ENCODE results near the gene BBIP1.
A peak's percentile ranks its signal among the peaks of the same experiment; 100 is the strongest.
"Not testable (repeated sequence)": the region's sequence is repeated elsewhere in the genome, so short reads cannot be mapped to it uniquely, and the experiment has no call there.

Gene BBIP1

DNA sequence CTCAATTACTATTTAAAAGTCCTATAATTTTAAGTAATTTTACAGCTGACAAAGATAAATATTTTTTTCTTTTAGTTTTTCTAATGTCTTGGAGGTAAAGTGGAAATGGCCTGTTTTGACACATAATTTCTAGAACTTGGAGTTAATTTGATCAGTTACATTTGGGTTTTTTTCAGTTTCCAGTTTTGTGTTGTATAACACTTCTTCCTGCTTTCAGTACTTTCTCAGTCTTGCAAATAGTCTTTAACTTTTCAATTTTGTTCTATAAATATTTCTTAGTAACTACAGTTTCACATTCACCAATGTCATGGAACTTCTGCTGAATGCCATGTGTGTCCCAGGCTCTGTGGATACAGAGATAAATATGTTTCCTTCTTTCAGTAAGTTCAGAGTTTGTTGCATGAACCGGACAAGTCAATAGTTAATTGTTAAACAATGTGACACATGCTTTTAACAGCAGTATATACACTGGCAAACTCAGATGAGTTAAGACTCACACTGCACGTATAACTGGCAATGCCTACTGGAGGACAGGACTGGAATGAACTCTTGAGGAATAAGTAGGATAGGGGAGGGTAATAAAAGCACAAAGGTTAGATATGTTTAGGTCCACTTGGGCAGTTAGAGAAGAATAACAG, 5.0 kb upstream of the BBIP1 start:
- Histone ChIP-seq H3K4me1 (ENCODE audit: control insufficient read depth, insufficient read depth, low read length) (no peaks in the 10 kb centered on the region), H3K9ac (ENCODE audit: low read length in 2 of 2) (no peak overlapping the region), H3K36me3 (ENCODE audit: control insufficient read depth in 2 of 2, insufficient read depth in 2 of 2, low read length in 2 of 2) (no peaks in the 10 kb centered on the region), H3K9me3 (ENCODE audit: control insufficient read depth in 2 of 2, low read length in 2 of 2) (no peaks in the 10 kb centered on the region), H3K27ac (ENCODE audit: low read length) (no peak overlapping the region), H3K27me3 (ENCODE audit: control insufficient read depth in 1 of 2, insufficient read depth in 2 of 2, low read length in 2 of 2) (no peaks in the 10 kb centered on the region), H3K4me3 (ENCODE audit: low read length in 2 of 2) (no peak overlapping the region)

DNA sequence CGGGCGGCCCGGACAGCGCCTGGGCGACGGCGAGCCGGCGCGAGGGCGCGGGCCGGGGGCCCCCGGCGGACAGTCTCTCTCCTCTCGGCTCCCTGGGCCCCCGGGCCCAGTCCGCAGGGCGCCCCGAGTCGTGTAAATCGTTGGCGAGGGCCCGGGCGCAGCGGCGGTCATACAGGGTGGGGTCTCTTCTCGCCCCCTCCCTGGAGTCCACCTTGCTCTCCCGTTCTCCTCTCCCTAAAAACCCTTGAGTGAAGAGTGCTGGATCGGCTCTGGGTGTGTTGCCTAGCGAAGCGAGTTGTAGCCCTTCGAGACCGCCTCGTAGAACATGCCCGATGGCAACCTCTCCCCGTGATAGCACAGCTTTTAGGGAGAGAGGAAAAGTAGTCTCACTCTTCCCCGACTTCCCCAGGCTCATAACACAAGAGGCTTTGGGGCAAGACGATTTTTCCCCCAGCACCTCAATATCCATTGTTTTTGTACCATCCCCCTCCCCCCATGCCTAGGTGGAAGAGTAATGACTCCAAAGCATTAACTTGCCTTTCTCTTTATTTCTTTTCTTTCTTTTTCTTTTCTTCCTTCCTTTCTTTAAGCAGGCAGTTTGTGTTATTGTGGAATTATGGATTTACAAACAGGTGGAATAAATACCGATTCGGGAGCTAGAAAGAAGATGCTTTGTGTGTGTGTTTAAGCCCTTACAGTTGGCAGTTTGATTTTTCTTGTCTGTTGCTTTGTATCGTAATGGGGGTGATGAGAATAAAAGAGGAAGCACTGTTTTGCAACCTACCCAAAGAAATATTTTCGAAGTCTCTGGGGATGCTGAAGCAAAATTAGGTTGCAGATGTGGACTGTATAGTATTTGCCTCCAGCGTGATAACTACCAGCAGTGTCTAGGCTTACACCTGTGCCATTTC, 1.2 kb upstream of the BBIP1 start:
- Histone ChIP-seq H3K27ac (ENCODE audit: low read length) (peak overlapping the region; percentile 73), H3K9me3 (ENCODE audit: control insufficient read depth in 2 of 2, low read length in 2 of 2) (no peaks in the 10 kb centered on the region), H3K4me3 (ENCODE audit: low read length in 2 of 2) (peak overlapping the region; percentile 62 to 79), H3K36me3 (ENCODE audit: control insufficient read depth in 2 of 2, insufficient read depth in 2 of 2, low read length in 2 of 2) (no peaks in the 10 kb centered on the region), H3K4me1 (ENCODE audit: control insufficient read depth, insufficient read depth, low read length) (no peaks in the 10 kb centered on the region), H3K9ac (ENCODE audit: low read length in 2 of 2) (peak overlapping the region; percentile 54 to 86), H3K27me3 (ENCODE audit: control insufficient read depth in 1 of 2, insufficient read depth in 2 of 2, low read length in 2 of 2) (no peaks in the 10 kb centered on the region)

DNA sequence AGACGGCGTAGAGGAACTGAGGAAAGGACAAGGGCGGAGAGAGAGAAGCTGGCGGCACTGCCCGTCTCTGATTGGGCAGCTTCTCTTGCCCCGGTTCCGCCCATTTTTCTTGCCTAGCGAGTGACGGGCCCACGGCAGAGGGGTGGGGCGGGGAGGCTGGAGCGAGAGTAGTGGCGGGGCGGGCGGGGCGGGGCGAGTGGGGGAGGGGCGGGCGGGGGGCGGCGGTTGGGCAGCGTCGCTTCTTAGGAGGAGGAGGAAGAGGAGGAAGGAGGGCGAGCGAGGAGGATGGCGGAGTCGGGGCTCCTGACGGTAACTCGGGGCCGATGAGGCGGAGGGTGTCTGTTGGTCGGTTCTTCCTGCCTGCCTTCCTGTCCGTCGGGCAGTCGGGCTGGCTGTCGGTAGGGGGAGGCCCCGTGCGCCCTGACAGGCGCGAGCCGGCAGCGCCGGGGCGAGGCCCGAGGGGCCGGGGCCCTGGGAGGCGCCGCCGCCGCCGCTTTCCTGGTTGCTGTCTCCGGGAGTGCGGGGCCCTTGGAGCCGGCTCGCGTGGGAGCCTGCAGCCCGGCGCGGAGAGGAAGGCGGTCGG, 460 bp upstream of the BBIP1 start, which contains the start of gene SHOC2:
SHOC2 (plus strand) TSS at position 256 of the 583 bp plus-strand sequence. CDS start 44,755 bp downstream, outside the sequence.
- H3K9me3 ChIP-seq (ENCODE audit: control insufficient read depth in 2 of 2, low read length in 2 of 2): no peaks in the 10 kb centered on the region
- no peaks in the 10 kb centered on the region for H3K36me3 ChIP-seq (ENCODE audit: control insufficient read depth in 2 of 2, insufficient read depth in 2 of 2, low read length in 2 of 2)
- H3K27me3 ChIP-seq (ENCODE audit: control insufficient read depth in 1 of 2, insufficient read depth in 2 of 2, low read length in 2 of 2): no peaks in the 10 kb centered on the region
- no peaks in the 10 kb centered on the region for H3K4me1 ChIP-seq (ENCODE audit: control insufficient read depth, insufficient read depth, low read length)
- H3K27ac ChIP-seq (ENCODE audit: low read length): peak within 1 kb of the TSS; percentile 98
- H3K9ac ChIP-seq (ENCODE audit: low read length in 2 of 2): peak within 1 kb of the TSS; percentile 90 to 98
- peak within 1 kb of the TSS; percentile 83 to 93 for H3K4me3 ChIP-seq (ENCODE audit: low read length in 2 of 2)

DNA sequence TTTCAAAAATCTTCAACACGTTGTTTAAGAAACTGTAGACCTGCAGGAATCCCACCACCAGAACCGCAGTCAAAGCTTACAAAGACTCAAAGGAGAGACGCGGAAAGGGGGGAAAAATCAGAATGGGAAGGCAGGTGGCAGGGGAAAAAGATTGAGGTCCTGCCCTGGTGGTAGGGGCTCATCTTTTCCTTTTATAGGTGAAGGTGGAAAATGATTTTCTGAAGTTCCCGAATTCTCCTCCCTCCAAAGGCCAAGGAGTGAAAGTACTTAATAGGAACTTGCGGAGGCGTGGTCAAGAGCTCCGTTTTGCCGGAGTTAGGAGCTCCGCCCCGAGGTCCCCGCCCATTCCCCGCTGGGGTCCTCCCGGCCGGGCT, 724 bp downstream of the BBIP1 start:
- Histone ChIP-seq H3K4me1 (ENCODE audit: control insufficient read depth, insufficient read depth, low read length) (no peaks in the 10 kb centered on the region), H3K9me3 (ENCODE audit: control insufficient read depth in 2 of 2, low read length in 2 of 2) (no peaks in the 10 kb centered on the region), H3K4me3 (ENCODE audit: low read length in 2 of 2) (peak overlapping the region; percentile 83 to 93), H3K9ac (ENCODE audit: low read length in 2 of 2) (peak overlapping the region; percentile 90 to 98), H3K27me3 (ENCODE audit: control insufficient read depth in 1 of 2, insufficient read depth in 2 of 2, low read length in 2 of 2) (no peaks in the 10 kb centered on the region), H3K36me3 (ENCODE audit: control insufficient read depth in 2 of 2, insufficient read depth in 2 of 2, low read length in 2 of 2) (no peaks in the 10 kb centered on the region), H3K27ac (ENCODE audit: low read length) (peak overlapping the region; percentile 98)

DNA sequence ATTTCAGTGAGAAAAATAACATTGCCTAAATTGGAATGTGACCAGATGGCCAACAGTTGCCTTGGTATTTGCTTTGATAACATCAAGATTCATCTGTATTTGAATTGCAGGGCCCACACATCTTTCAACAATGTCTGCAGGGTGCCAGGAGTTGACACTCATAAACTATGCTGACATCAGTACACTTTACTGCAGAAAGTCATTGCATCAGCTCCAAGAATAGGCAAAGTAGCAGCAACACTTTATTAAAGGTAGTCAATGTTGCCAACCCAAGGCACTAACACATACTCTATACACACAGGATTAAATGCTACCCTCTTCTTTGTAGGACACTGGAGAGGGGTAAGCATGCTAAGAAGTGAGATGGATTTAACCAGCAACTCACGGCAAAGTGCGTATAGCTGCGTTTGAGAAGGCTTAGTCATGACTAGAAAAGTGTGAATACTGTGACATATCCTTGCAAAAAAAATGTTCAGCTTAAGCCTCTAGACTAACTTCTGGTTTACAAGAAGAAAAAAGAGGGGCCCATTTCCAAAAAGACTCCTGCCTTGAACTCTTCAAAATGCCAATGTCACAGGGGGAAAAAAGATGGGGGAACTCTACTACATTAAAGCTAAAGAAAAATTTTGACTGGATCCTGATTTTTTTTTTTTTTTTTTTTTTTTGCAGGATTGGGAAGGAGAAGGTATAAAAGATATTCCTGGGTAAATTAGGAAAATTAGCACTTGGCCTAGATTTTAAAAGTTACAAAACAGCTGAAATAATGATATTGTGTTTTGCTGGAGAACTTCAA, 2.2 kb downstream of the BBIP1 start:
- no peaks in the 10 kb centered on the region for H3K36me3 ChIP-seq (ENCODE audit: control insufficient read depth in 2 of 2, insufficient read depth in 2 of 2, low read length in 2 of 2)

DNA sequence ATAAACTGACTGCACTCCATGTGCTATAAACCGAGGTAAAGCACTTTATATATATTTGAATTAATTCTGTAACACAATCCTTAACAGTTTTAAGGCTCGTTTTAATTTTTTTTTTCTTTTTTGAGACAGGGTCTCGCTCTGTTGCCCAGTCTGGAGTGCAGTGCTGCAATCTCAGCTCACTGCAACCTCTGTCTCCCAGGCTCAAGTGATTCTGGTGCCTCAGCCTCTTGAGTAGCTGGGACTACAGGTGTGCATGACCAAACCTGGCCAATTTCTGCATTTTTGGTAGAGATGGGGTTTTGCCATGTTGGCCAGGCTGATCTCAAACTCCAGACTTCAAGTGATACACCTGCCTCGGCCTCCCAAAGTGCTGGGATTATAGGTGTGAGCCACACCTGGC, 3.4 kb downstream of the BBIP1 start:
- H3K36me3 ChIP-seq (ENCODE audit: control insufficient read depth in 2 of 2, insufficient read depth in 2 of 2, low read length in 2 of 2); H3K27ac ChIP-seq (ENCODE audit: low read length); H3K4me1 ChIP-seq (ENCODE audit: control insufficient read depth, insufficient read depth, low read length); H3K9ac ChIP-seq (ENCODE audit: low read length in 2 of 2); H3K4me3 ChIP-seq (ENCODE audit: low read length in 2 of 2); H3K27me3 ChIP-seq (ENCODE audit: control insufficient read depth in 1 of 2, insufficient read depth in 2 of 2, low read length in 2 of 2); H3K9me3 ChIP-seq (ENCODE audit: control insufficient read depth in 2 of 2, low read length in 2 of 2): not testable (repeated sequence)

More for the DNA sequence above, 2.2 kb downstream of the BBIP1 start:
- Histone ChIP-seq H3K4me1 (ENCODE audit: control insufficient read depth, insufficient read depth, low read length) (no peaks in the 10 kb centered on the region), H3K27ac (ENCODE audit: low read length) (no peak overlapping the region), H3K4me3 (ENCODE audit: low read length in 2 of 2) (no peak overlapping the region), H3K9ac (ENCODE audit: low read length in 2 of 2) (no peak overlapping the region), H3K27me3 (ENCODE audit: control insufficient read depth in 1 of 2, insufficient read depth in 2 of 2, low read length in 2 of 2) (no peaks in the 10 kb centered on the region), H3K9me3 (ENCODE audit: control insufficient read depth in 2 of 2, low read length in 2 of 2) (no peaks in the 10 kb centered on the region)

DNA sequence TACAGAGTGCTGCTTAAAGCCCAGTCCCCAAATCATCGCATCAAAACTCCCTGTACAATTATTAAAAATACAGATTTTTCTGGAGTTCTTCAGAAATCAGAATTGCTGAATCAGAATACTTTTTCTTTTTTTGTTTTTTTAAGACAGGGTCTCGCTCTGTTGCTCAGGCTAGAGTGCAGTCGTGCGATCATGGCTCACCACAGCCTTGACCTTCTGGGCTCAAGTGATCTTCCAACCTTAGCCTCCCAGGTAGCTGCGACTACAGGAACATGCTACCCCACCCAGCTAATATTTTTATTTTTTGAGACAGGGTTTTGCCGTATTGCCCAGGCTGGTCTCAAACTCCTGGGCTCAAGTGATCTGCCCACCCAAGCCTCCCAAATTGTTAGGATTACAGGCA, 3.9 kb downstream of the BBIP1 start:
- Histone ChIP-seq H3K4me1 (ENCODE audit: control insufficient read depth, insufficient read depth, low read length) (no peaks in the 10 kb centered on the region), H3K27ac (ENCODE audit: low read length) (no peak overlapping the region), H3K4me3 (ENCODE audit: low read length in 2 of 2) (no peak overlapping the region)

DNA sequence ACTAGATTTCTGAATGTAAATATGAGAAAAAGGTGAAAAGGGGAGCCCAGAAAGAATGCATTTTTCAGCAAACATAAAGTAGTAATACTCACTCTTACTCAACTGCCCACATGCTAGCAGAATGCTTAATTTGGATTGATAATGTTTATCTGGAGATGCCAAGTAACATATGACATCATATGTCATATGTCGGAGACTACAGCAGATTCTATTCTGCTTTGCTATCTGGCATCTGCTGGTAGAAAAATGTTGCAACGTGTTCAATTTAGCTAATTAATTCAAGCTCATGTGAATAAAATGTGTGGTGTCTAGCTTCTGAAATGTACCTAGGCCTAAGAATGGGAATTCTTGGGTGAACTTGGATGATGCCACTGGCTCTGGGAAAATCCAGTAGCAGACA, 4.5 kb downstream of the BBIP1 start:
- H3K27ac ChIP-seq (ENCODE audit: low read length): no peak overlapping the region
- no peaks in the 10 kb centered on the region for H3K9me3 ChIP-seq (ENCODE audit: control insufficient read depth in 2 of 2, low read length in 2 of 2)
- no peaks in the 10 kb centered on the region for H3K36me3 ChIP-seq (ENCODE audit: control insufficient read depth in 2 of 2, insufficient read depth in 2 of 2, low read length in 2 of 2)
- no peaks in the 10 kb centered on the region for H3K27me3 ChIP-seq (ENCODE audit: control insufficient read depth in 1 of 2, insufficient read depth in 2 of 2, low read length in 2 of 2)
- no peak overlapping the region for H3K9ac ChIP-seq (ENCODE audit: low read length in 2 of 2)
- no peak overlapping the region for H3K4me3 ChIP-seq (ENCODE audit: low read length in 2 of 2)
- H3K4me1 ChIP-seq (ENCODE audit: control insufficient read depth, insufficient read depth, low read length): no peaks in the 10 kb centered on the region

More for the DNA sequence above, 3.9 kb downstream of the BBIP1 start:
- Histone ChIP-seq H3K9ac (ENCODE audit: low read length in 2 of 2) (no peak overlapping the region), H3K9me3 (ENCODE audit: control insufficient read depth in 2 of 2, low read length in 2 of 2) (no peaks in the 10 kb centered on the region), H3K27me3 (ENCODE audit: control insufficient read depth in 1 of 2, insufficient read depth in 2 of 2, low read length in 2 of 2) (no peaks in the 10 kb centered on the region), H3K36me3 (ENCODE audit: control insufficient read depth in 2 of 2, insufficient read depth in 2 of 2, low read length in 2 of 2) (no peaks in the 10 kb centered on the region)

DNA sequence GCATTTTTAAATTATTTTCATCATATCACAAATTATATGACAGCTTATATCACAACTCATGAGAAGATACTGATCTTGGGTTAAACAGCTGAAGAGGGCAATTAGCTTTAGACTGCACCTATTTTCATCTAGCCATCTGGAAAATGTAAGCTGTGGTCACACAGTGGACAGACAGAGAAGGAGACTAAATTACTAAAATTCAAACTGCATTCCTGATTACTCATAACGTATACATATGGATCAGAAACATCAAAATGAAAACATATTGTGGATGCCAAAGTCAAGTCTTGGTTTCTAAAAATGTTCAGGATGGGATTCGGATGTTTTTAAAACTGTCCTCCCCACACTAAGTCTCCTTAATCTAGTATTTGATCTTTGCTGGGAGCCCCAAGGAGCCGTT, 6.6 kb downstream of the BBIP1 start:
- no peaks in the 10 kb centered on the region for H3K36me3 ChIP-seq (ENCODE audit: control insufficient read depth in 2 of 2, insufficient read depth in 2 of 2, low read length in 2 of 2)
- no peaks in the 10 kb centered on the region for H3K4me1 ChIP-seq (ENCODE audit: control insufficient read depth, insufficient read depth, low read length)
- no peak overlapping the region for H3K4me3 ChIP-seq (ENCODE audit: low read length in 2 of 2)
- no peaks in the 10 kb centered on the region for H3K27me3 ChIP-seq (ENCODE audit: control insufficient read depth in 1 of 2, insufficient read depth in 2 of 2, low read length in 2 of 2)
- H3K9ac ChIP-seq (ENCODE audit: low read length in 2 of 2): no peak overlapping the region
- H3K27ac ChIP-seq (ENCODE audit: low read length): no peak overlapping the region
- H3K9me3 ChIP-seq (ENCODE audit: control insufficient read depth in 2 of 2, low read length in 2 of 2): no peaks in the 10 kb centered on the region

DNA sequence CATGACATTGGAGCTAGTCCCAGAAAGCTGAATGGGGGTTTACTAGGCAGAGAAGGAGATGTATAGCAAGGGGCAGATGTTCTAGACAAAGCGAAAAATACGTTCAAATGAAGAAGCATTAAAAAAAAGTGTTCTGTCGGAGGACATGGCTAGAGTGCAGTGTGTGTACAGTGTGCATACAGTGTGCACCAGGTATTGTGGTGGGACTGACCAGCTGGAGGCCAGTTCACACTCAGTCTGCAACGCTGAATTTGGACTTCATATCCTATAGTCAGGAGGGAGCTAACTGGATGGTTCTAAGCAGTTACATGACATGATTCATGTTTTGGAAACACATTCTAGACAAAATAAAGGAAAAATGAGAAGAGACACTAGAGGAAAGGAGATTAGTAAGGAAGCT, 8.8 kb downstream of the BBIP1 start:
- no peak overlapping the region for H3K27ac ChIP-seq (ENCODE audit: low read length)
- H3K9ac ChIP-seq (ENCODE audit: low read length in 2 of 2): no peak overlapping the region
- H3K9me3 ChIP-seq (ENCODE audit: control insufficient read depth in 2 of 2, low read length in 2 of 2): no peaks in the 10 kb centered on the region
- no peaks in the 10 kb centered on the region for H3K27me3 ChIP-seq (ENCODE audit: control insufficient read depth in 1 of 2, insufficient read depth in 2 of 2, low read length in 2 of 2)
- H3K4me1 ChIP-seq (ENCODE audit: control insufficient read depth, insufficient read depth, low read length): no peaks in the 10 kb centered on the region
- H3K36me3 ChIP-seq (ENCODE audit: control insufficient read depth in 2 of 2, insufficient read depth in 2 of 2, low read length in 2 of 2): no peaks in the 10 kb centered on the region
- H3K4me3 ChIP-seq (ENCODE audit: low read length in 2 of 2): no peak overlapping the region
